H54 (cell line): ENCODE results near the gene TGFBR1.
"Not testable (repeated sequence)": the region's sequence is repeated elsewhere in the genome, so short reads cannot be mapped to it uniquely, and the experiment has no call there.

ENCODE experiments used
- DNase-seq: peaks from one replicate; pipeline ENCODE4 v3.0.0; 2011; ENCODE audit warnings: low spot score, mixed read lengths; ENCODE audit not compliant: insufficient read length
- FAIRE-seq: peaks from 3 replicates; lab custom pipeline; 2011; peaks lifted over from hg19 to GRCh38; lab: Jason Lieb, UNC
- POLR2A ChIP-seq: IDR thresholded peaks from 2 replicates; pipeline ENCODE4 v1.6.1; 2011; ENCODE audit warnings: low read depth, mild to moderate bottlenecking, low read length

Gene TGFBR1

DNA sequence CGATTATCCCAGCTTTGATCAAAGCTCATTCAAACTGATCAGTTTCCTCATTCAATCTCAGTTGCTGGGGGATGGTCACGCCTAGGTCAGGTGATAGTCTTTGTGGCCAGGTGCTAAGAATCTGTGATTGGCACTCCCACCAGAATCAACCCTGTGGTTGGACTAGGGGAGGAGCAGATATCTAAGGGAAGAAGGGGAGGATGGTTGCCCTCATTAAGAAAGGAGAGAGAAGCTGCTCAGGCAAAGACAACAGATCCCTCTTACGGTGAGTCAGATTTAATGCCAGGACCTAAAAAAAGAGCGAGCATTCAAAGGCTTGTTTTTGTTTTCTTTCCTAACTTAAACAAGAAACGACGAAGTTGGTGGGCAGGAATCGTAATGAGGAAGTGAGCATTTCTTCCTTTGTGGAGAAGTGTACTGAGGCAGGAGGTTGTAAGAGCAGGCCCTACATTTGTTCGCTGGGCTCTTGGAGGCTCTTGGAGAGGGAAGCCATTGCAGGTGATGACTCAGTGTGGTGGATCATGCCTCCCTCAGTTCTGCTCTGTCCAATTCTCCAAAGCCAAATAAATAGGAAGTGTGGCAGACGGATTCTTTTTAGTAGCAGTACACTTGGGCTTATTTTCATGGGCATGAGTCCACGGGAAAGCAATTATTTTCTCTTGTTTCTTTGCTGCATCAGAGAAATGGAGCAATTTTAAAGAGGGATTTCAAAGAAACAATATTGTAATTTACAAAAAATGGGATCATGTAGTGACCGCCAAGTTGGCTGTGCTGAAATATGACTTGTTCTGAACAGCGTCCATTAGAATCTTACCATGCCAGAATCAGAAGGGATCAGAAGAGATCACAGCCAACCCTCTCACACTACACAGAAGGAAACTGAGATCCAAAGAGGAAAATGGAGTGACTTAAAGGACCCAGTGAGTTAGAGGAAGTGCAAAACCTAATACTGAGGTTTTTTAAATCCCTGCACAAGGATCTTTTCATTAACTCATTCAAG lies 18.7 kb upstream of the TGFBR1 start:
- DNase-seq: peak; percentile 30

DNA sequence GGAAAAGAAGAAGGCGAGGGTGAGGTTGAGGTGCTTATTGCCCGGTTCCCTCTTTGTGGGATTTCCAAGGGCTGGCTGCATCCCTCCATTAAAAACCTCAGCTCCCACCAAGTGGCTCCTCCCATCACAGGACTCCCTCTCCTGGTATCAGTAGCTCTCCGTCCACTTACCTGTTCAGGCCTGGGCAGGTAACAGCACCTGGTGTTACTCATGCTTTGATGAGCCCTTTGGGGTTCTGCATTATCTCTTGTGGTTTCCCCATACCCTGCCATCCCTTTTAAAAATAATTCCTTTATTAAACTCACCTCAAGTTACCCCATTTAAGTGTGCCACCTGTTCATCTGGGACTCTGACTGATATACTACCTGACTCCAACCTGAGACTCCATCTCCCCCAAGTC lies 17.5 kb upstream of the TGFBR1 start:
- FAIRE-seq (no peak), DNase-seq (no peak)
- no peak for TF ChIP-seq POLR2A

More for the DNA sequence above, 18.7 kb upstream of the TGFBR1 start:
- FAIRE-seq: no peak
- no peak for TF ChIP-seq POLR2A

GRCh38 chr9:99090336-99091130 lies 14.4 kb upstream of the TGFBR1 start:
- DNase-seq (no peak), FAIRE-seq (no peak)
- TF ChIP-seq POLR2A: no peak

GRCh38 chr9:99092643-99093491 lies 12.0 kb upstream of the TGFBR1 start:
- FAIRE-seq (no peak), DNase-seq (no peak)
- TF ChIP-seq POLR2A: no peak

DNA sequence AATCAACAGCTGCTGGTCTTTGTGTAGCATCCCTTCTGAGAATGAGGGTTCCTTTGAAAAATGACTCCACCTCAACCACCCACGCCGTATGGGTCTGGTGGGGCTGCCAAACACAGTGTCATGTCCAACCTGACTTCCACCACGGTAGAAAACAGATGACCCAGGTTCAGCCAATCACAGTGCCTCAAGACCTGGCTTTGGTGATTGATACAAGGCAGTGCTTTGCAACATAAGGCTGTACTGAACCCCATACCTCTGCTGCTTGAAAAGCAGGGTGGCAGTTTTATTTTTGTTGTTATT lies 11.5 kb upstream of the TGFBR1 start:
- FAIRE-seq: no peak
- no peak for TF ChIP-seq POLR2A
- no peak for DNase-seq

DNA sequence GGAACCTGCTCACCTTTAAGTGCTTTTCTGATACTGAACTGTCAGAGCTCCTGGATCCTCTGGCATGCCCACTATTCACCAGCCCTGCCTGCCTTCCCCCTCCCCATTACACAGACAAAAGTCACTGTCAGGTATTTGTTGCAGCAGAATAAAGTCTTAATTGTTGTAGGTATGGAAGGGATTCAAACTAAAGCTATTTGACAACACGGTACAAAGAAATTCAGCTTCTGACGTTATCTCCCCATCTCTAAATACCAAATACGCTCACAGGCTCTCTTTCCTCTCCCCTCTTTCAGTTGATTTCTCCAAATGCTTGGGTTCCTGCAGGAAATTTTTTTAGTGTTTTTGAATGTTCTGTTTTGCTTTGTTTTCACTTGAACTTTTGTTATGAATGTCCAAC lies 9.3 kb upstream of the TGFBR1 start:
- no peak for DNase-seq
- TF ChIP-seq POLR2A: no peak
- FAIRE-seq: no peak

GRCh38 chr9:99096409-99096808 lies 8.5 kb upstream of the TGFBR1 start:
- TF ChIP-seq POLR2A: no peak
- DNase-seq (no peak), FAIRE-seq (no peak)

- not testable (repeated sequence) for DNase-seq, FAIRE-seq
These were observed 4.9 kb upstream of the TGFBR1 start for GRCh38 chr9:99099806-99100585.

GRCh38 chr9:99101271-99101670 lies 3.6 kb upstream of the TGFBR1 start:
- FAIRE-seq: no peak
- TF ChIP-seq POLR2A: no peak
- DNase-seq: no peak

- DNase-seq: no peak
- TF ChIP-seq POLR2A: no peak
- FAIRE-seq: no peak
These were observed 3.1 kb upstream of the TGFBR1 start for GRCh38 chr9:99101812-99102211.

GRCh38 chr9:99103054-99103895 lies 1.6 kb upstream of the TGFBR1 start:
- TF ChIP-seq POLR2A: no peak
- DNase-seq: no peak
- no peak for FAIRE-seq

DNA sequence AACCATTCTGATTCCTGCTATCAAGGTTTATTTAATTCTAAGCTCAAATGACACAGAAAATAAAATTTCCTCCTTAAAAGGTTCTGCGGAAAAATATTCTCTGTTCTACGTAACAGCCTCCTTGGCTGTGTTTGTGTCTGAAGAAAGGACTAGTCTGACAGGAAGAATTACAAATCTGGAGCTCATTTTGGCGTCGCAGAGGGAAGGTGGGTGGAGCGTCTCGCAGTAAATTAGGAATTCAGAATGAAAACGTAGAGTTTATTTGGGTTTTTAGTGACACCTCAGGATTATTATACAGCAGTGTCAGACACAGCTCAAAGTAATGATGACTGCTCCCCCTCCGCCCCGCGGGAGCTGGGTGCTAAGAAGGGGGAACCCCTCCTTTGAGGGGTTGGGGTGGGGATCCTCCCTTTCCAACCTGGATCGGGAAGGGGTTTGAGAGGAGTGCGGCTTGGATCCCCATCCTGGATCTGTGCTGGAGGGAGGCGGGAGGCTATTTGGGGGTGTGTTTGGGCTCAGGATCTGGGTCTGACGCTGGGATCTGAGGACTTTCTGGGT lies 933 bp upstream of the TGFBR1 start:
- FAIRE-seq: no peak
- DNase-seq: peak; percentile 40
- TF ChIP-seq POLR2A: no peak
